Ectodermal cell (in vitro differentiated cells): ENCODE results near the gene ADGRB3.

Source experiments
- H3K27ac ChIP-seq: 2 replicates; pipeline ENCODE4 v1.7.0; 2013; ENCODE audit warnings: mild to moderate bottlenecking, low read depth, low read length; ENCODE audit not compliant: insufficient read depth, poor library complexity, severe bottlenecking
- H3K27me3 ChIP-seq: 2 replicates; pipeline ENCODE4 v1.7.0; 2013; ENCODE audit warnings: mild to moderate bottlenecking, low read length; ENCODE audit not compliant: insufficient read depth, control insufficient read depth, poor library complexity, severe bottlenecking
- H3K36me3 ChIP-seq: one replicate; pipeline ENCODE4 v1.7.0; 2013; ENCODE audit warnings: low read length; ENCODE audit not compliant: control insufficient read depth, insufficient read depth
- H3K4me1 ChIP-seq: one replicate; pipeline ENCODE4 v1.7.0; 2013; ENCODE audit warnings: low read length; ENCODE audit not compliant: control insufficient read depth, insufficient read depth
- H3K4me3 ChIP-seq: 2 replicates; pipeline ENCODE4 v1.7.0; 2013; ENCODE audit warnings: low read depth, low read length, control low read depth; ENCODE audit not compliant: insufficient read depth
- H3K9me3 ChIP-seq: 2 replicates; pipeline ENCODE4 v1.7.0; 2013; ENCODE audit warnings: mild to moderate bottlenecking, low read length, moderate library complexity; ENCODE audit not compliant: control insufficient read depth
- WGBS, 2 experiments: methylation state at CpG; one replicate each; pipeline ENCODE4 v1.1.7; 2013; ENCODE audit warnings: missing lambda C conversion rate in 2 of 2; 5-methylcytosine and 5-hydroxymethylcytosine counted together

The ADGRB3 gene

GRCh38 chr6:69038841-69039240 is 403.8 kb downstream of the ADGRB3 start:
- H3K4me1 ChIP-seq = no peaks in the 10 kb centered on the region
- H3K27me3 ChIP-seq = no peaks in the 10 kb centered on the region
- no peak overlapping the region for H3K27ac ChIP-seq
- H3K4me3 ChIP-seq = no peak overlapping the region
- H3K36me3 ChIP-seq = no peaks in the 10 kb centered on the region
- H3K9me3 ChIP-seq = no peaks in the 10 kb centered on the region

GRCh38 chr6:69042297-69042696 is 407.2 kb downstream of the ADGRB3 start:
- Histone ChIP-seq H3K27ac (no peak overlapping the region), H3K9me3 (no peaks in the 10 kb centered on the region), H3K36me3 (no peaks in the 10 kb centered on the region), H3K4me3 (no peak overlapping the region), H3K4me1 (no peaks in the 10 kb centered on the region), H3K27me3 (no peaks in the 10 kb centered on the region)
- 83 to 100% methylated on average over 2 of the region's 3 CpGs for WGBS, 2 experiments

DNA sequence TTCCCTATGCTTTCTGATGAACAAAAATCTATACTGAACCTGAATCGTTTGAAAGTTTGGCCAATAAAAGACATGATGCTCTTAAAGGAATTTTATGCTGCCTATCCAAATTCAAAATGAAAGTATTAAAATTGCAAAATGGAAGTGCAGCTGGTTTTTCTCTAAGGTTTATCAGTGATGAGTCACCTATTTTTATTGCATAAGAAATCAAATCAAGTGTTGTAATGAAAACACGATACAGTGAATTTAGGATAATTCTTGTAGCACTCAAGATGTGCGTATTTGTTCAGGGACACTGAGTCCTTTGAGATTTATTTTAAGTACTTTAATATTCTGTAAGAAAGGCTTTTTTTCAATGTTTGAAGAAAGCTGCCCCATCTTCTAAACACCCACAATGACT is 409.5 kb downstream of the ADGRB3 start:
- WGBS, 2 experiments = 94 to 97% methylated on average over 3 of the region's 3 CpGs
- H3K9me3 ChIP-seq = no peaks in the 10 kb centered on the region
- no peaks in the 10 kb centered on the region for H3K27me3 ChIP-seq
- H3K36me3 ChIP-seq = no peaks in the 10 kb centered on the region
- no peak overlapping the region for H3K4me3 ChIP-seq
- H3K4me1 ChIP-seq = no peaks in the 10 kb centered on the region
- H3K27ac ChIP-seq = no peak overlapping the region

DNA sequence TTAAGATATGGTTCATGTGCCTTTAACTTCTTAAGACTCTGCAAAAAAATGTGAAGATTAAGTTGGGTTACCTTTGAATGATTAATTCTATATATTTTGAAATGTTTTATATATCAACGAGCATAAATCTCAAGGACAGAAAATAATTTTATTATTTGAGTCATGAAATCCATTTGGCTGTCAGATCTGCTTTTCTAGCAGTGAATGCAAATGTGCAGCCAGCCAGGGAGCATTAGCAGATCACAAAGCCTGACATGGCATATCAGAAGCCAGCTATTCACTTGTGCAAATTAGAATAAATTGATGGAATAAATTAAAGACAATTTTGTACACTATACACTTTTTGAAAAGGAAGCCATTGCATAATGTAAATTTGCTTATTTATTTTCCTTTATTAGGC is 424.3 kb downstream of the ADGRB3 start:
- Histone ChIP-seq H3K27me3 (no peaks in the 10 kb centered on the region), H3K36me3 (no peaks in the 10 kb centered on the region), H3K4me1 (no peaks in the 10 kb centered on the region), H3K9me3 (no peaks in the 10 kb centered on the region), H3K27ac (no peak overlapping the region), H3K4me3 (no peak overlapping the region)
- WGBS, 2 experiments = 100% methylated on average over 1 of the region's 1 CpG; no CpG with 5 or more reads in 1 of the 2 experiments

DNA sequence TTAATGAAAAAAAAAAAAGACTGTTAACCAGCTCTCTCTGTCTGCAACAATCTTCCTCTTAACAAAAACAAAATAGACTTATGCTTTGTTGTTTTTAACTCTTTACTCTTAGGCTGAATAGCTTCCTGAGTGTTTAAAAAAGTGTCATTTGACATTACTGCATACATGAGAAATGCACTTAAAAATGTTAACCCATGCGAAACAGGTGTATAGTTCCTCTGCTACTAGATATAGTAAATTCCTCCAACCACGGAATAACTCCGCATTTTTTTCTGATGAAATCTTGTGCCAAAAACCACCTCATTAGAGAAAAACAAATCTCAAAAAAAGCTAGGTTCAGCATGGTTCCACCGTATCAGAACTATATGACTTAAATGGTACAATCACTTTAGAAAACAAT is 426.0 kb downstream of the ADGRB3 start:
- Histone ChIP-seq H3K4me1 (no peaks in the 10 kb centered on the region), H3K27ac (no peak overlapping the region), H3K36me3 (no peaks in the 10 kb centered on the region), H3K27me3 (no peaks in the 10 kb centered on the region), H3K9me3 (no peaks in the 10 kb centered on the region), H3K4me3 (no peak overlapping the region)
- 90 to 95% methylated on average over 4 of the region's 4 CpGs for WGBS, 2 experiments

GRCh38 chr6:69063401-69063800 is 428.3 kb downstream of the ADGRB3 start:
- H3K36me3 ChIP-seq = no peaks in the 10 kb centered on the region
- 88 to 93% methylated on average over 2 of the region's 2 CpGs for whole genome bisulfite sequencing, 2 experiments
- H3K4me1 ChIP-seq = no peaks in the 10 kb centered on the region
- H3K4me3 ChIP-seq = no peak overlapping the region
- H3K27me3 ChIP-seq = no peaks in the 10 kb centered on the region
- no peaks in the 10 kb centered on the region for H3K9me3 ChIP-seq
- H3K27ac ChIP-seq = no peak overlapping the region

DNA sequence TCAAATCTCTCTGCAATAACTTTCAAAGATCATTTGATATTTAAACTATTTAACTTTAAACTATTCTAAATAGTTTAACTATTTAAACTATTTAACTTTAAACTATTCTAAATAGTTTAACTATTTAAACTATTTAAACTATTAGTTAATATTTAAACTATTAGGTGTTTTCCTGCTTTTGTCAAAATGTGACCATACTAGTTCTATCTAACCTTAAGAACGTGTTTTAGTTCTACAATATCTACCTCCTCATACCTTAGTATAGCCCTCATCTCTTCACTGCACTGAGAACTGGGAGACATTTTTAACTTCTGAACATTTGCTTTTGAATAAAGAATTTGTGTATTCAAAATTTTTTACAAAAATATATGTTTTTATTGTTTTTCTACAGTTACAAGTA is 429.1 kb downstream of the ADGRB3 start:
- Histone ChIP-seq H3K36me3 (no peaks in the 10 kb centered on the region), H3K27me3 (no peaks in the 10 kb centered on the region), H3K9me3 (no peaks in the 10 kb centered on the region), H3K4me1 (no peaks in the 10 kb centered on the region), H3K4me3 (no peak overlapping the region), H3K27ac (no peak overlapping the region)
- WGBS, 2 experiments = 80 to 100% methylated on average over 1 of the region's 1 CpG

GRCh38 chr6:69069881-69070280 is 434.8 kb downstream of the ADGRB3 start:
- no peak overlapping the region for H3K27ac ChIP-seq
- WGBS, 2 experiments = 100% methylated on average over 1 of the region's 1 CpG
- no peaks in the 10 kb centered on the region for H3K4me1 ChIP-seq
- H3K9me3 ChIP-seq = no peaks in the 10 kb centered on the region
- H3K27me3 ChIP-seq = no peaks in the 10 kb centered on the region
- H3K36me3 ChIP-seq = no peaks in the 10 kb centered on the region
- H3K4me3 ChIP-seq = no peak overlapping the region

GRCh38 chr6:69072796-69073195 is 437.7 kb downstream of the ADGRB3 start:
- H3K4me3 ChIP-seq = no peak overlapping the region
- no peaks in the 10 kb centered on the region for H3K36me3 ChIP-seq
- no peak overlapping the region for H3K27ac ChIP-seq
- WGBS, 2 experiments = 95 to 100% methylated on average over 1 of the region's 1 CpG
- no peaks in the 10 kb centered on the region for H3K9me3 ChIP-seq
- H3K4me1 ChIP-seq = no peaks in the 10 kb centered on the region
- H3K27me3 ChIP-seq = no peaks in the 10 kb centered on the region

GRCh38 chr6:69084746-69085335 is 449.8 kb downstream of the ADGRB3 start:
- WGBS, 2 experiments = 93 to 98% methylated on average over 4 of the region's 4 CpGs
- H3K36me3 ChIP-seq = no peaks in the 10 kb centered on the region
- no peaks in the 10 kb centered on the region for H3K27me3 ChIP-seq
- H3K27ac ChIP-seq = no peak overlapping the region
- no peaks in the 10 kb centered on the region for H3K9me3 ChIP-seq
- no peaks in the 10 kb centered on the region for H3K4me1 ChIP-seq
- no peak overlapping the region for H3K4me3 ChIP-seq

GRCh38 chr6:69086689-69087088 is 451.6 kb downstream of the ADGRB3 start:
- Histone ChIP-seq H3K4me3 (no peak overlapping the region), H3K36me3 (no peaks in the 10 kb centered on the region), H3K9me3 (no peaks in the 10 kb centered on the region), H3K4me1 (no peaks in the 10 kb centered on the region), H3K27me3 (no peaks in the 10 kb centered on the region), H3K27ac (no peak overlapping the region)
- 88 to 97% methylated on average over 2 of the region's 2 CpGs for WGBS, 2 experiments
